HG02759 (cell line): ENCODE data around the gene IREB2.
A peak's percentile ranks its signal among the peaks of the same experiment; 100 is the strongest.
"Not testable (repeated sequence)": the region's sequence is repeated elsewhere in the genome, so short reads cannot be mapped to it uniquely, and the experiment has no call there.

Experiments
- ATAC-seq: cut with Tn5 transposase; IDR thresholded peaks from one replicate; pipeline ENCODE4 v1.9.1; 2021; ENCODE audit warnings: mild to moderate bottlenecking, moderate library complexity; ENCODE audit not compliant: unreplicated experiment

IREB2 gene

DNA sequence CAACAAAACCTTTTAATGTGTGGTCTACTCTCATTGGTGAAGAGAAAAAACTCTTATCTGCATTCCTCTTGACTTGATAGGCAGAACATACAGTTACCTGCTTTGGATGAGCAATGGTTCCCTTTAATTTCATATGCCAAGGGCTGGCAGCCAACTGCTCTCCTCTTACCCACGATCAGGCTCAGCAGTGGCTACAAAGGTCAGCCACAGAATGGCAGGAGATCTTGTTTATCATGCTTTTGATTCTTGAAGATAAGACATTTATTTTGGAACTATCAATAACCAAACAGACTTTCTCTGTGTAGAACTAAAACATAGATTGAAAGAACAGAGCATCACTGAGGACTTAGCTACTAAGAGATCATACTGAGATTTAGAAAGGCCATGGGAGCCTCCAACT, 6.1 kb upstream of the IREB2 start:
- no peak for ATAC-seq

DNA sequence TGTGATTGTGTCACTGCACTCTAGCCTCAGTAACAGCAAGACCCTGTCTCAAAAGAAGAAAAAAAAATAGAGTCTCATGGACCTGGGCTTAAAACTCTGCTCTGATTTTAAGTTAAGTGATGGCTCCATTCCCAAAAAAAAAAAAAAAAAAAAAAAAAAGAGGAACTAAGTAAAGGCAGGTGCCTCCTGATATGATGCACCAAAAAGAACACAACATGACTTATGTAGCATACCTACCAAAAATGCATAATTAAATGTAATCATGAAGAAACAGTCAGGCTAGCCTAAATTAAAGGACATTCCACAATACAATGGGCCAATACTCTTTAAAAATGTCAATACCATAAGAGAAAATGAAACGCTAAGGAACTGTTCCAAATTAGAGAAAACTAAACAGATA, 5.4 kb upstream of the IREB2 start:
- ATAC-seq: no peak

DNA sequence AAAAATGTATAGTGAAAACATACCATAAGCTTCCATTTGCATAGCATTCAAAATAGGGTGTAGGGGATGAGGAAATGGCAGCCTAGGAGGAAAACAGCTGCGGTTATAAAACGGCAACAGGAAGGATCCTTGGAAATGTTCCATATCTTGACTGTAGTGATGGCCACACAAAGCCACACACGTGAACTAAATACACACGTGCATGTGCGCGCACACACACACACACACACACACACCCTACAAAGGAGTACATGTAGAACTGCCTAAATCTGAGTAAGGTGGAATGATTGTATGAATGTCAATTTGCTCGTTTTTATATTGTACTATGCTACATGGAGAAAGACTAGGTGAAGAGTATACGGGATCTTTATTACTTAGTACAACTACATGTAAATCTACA, 3.9 kb upstream of the IREB2 start:
- no peak for ATAC-seq

DNA sequence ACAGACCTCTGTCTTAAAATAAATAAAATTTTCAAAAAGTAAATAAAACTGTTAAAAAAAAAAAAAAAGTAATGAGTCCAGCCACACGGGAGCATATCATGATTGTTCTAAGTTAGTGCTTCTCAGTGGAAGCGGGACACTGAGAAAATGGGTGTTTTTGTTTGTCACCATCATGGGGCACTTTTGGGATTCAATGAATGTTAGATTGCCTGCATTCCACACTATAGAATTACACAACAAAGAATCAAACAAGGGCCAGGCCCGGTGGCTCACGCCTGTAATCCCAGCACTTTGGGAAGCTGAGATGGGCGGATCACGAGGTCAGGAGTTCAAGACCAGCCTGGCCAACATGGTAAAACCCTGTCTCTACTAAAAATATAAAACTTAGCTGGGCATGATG, 3.3 kb upstream of the IREB2 start:
- not testable (repeated sequence) for ATAC-seq

DNA sequence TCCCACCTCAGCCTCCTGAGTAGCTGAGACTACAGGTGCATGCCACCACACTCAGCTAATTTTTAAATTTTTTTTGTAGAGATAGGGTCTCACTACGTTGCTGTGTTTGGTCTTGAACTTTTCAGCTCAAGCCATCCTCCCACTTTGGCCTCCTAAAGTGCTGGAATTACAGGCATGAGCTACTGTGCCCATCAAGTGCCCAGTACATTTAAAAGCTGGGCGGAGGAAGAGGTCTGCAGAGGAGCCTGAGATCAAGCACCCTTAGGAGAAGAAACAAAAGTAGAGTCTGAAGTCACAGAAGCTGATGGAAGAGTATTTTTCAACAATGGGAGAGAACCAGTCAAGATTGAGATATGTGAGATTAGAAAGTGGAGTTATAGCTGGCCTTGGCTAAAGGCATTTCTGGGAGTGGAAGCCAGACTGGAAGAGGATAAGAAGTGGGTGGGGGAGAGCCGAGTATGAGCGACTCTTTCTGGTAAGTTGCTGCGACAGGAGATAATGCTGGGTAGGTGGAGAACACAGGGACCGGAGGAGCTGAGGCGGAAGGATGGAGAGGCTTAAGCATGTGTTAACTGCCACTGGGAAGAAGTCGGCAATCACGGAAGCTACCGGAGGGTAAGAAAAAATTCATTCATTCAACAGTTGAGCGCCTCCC, 782 bp upstream of the IREB2 start:
- ATAC-seq: no peak

DNA sequence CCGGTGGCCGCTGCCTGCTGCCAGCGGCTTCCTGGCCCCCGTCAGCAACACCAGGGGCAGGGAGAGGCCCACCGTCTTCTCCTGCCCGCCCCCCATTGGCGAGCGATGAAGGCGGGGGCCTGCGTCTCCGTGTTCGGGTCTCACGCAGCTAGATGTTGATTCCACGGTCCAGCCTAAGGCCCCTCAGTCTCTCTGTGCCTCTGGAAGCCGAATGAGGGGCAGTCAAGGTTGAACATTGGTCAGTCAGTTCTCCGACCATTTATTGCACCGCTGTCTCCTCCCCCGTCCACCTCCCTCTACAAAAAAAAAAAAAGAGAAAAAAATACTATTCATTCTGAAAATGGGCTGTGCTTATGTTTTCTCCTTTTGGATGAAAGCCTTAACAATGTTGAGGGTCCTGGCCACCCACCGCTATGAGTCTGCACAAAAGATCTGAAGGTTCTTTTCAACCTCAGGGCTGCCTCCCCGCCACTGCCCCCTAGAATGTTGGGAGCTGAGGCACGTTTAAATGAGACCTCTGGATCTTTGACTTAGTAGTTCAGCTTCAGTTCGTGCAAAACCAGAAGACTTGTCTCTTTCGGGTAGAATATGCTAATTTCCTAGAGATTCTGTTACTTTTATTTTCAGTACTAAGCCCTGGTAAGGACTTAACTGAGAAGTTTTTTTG, 736 bp downstream of the IREB2 start:
- ATAC-seq: peak; percentile 1

DNA sequence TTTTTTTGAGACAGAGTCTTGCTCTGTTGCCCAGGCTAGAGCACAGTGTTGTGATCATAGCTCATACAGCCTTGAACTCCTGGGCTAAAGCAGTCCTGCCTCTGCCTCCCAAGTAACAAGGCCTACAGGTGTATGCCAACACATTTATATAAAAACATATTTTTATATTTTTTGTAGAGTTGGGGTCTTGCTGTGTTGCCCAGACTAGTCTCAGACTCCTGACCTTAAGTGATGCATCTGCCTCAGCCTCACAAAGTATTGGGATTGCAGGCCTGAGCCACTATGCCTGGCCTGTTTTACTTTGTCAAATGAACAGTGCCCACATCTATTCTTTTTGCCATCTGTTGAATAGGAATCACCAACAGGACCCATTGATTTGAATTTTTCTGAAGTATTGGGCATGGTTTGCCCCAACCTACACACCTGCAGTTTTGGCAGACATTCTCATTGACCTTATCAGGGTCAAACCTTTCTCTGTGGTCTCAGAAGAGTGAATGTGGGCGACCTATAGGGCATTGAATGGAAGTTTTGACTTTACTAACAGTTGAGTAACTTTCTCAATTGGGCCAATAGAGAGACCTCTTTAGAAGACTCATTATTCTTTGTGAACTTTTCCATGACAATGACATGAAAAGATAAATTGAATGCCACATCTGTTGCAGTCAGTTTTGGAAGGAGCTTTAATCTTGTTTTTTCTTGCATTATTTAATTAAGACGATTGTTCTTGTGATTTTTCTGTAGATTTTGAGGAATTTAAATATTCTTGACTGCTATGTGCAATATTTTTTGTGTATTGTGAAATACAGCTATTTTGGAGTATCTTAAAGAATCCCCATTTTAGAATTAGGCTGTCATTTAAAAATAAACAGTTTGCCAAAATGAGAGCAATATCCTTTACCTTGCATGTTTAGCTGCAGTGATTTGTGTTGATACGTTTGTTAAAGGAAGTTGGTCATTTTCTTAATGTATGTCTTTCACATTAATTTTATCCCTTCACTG, 2.7 kb downstream of the IREB2 start:
- no peak for ATAC-seq

DNA sequence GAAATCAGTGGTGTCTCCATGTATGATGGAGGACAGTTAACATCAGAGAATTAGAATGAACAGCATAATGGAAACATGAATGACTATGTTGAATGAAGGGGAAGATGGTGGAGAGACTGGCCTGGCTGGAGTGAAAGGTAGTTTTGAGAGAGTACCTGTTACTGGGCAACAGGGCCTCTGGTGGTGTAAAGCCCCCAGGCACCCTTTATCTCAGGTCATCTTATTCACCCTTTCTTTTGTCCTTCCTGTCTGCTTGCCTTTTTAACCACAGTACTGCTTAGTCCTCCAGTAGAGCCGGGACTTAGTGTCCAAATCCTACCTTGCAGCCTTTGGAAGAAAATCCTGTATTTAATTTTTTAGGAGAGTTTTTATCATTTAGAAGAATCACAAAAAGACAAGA, 6.2 kb downstream of the IREB2 start:
- ATAC-seq: no peak

DNA sequence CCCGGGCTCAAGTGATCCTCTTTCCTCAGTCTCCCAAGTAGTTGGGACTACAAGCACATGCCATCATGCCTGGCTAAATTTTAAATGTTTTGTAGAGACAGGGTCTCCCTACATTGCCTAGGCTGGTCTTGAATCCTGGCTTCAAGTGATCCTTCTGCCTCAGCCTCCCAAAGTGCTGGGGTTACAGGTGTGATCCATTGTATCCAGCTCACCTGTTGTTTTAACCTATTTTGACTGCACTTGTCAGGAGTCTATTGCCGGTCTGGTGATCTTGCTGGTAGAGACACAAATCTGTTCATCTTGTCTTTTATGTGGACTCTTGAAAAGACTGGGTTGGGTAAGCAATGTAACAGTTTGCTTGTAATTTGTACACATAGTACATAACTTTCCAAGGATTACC, 7.9 kb downstream of the IREB2 start:
- ATAC-seq: no peak

DNA sequence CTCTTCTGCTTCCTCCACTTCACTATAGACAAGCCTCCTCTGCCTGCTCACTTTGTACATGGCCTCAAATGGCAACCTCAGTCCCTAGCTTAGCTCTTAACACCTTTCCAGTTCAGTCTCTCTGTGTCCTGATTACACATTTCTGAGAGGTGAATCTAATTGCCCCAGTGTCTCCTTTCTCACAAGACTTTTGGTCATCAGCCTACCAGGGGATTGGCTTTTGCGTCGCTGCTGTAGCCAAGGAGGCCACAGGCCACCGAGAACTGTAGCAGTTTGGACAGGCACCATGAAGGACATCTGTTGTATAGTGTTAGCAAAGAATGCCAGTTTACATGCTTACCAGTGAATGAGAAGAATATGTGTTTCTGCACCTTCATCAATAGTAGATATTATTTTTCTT, 8.5 kb downstream of the IREB2 start:
- ATAC-seq: no peak

DNA sequence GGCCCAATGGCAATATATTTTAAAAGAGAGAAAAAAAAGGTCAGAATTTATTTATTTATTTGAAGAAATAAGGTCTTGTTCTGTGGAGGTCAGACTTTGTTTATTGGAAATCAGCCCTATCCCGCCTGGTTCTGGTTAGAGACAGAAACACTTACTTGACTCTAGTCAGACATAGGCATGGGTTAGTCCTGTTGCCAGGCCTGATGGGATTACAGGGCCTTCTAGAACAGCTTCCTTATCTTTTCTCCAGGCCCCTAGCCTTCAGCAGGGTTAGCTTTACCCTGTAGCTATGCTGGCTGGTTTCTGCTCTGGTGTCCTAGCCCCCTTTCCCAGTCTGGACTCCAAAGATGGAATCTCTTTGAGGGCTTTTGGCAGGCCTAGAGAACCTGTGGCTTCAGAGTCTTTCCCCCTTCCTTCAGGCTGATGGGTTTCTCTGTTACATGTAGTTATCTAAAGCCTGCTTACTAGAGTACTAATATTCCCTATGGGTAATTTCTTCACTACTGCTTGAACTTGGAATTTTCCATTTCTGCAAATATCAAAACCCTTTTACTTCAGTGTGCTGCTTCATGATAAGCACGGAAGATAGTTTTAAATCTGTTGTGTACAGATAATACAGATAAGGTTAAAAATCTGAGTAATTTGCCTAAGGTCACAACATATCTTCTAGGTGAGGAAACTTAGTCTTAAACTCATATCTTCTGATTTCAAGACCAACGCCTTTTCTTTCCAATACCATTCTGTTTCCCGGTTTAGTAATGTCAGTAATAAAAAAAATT, 10.6 kb downstream of the IREB2 start:
- ATAC-seq: no peak

DNA sequence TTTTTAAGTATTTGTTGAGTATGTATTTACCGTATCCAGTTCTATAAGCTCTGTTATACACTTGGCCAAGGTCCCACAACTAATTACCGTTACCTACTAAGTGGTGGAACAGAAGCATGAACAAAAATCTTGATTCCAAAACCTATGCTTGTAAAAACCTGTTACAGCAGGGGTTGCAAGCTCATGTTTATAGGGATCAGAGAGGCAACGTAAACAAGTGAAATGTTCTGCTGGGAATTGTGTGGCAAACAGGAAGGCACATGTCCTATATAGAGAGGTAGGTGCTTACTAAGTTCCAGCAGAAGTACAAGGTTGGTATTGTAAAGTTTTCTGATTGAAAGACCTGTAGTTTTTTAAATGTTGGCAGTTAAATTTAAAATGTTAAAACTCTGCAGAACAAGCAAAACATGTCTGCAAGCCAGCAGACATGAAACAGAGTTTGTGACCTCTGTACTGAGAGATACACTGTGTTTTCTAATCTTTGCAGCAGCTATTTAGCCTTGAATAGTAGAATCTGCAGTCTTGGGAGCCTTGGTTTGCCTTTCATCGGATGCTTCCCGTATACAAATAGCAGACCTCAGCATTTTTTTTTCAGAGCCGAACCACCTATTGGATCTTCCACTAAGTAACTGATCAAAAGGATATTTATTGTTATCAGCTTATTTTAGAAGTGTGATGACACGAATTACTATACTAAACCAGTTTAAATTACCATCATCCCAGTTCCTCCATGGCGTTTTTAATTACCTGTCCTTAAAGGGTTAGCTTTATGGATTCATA, 11.4 kb downstream of the IREB2 start:
- no peak for ATAC-seq

DNA sequence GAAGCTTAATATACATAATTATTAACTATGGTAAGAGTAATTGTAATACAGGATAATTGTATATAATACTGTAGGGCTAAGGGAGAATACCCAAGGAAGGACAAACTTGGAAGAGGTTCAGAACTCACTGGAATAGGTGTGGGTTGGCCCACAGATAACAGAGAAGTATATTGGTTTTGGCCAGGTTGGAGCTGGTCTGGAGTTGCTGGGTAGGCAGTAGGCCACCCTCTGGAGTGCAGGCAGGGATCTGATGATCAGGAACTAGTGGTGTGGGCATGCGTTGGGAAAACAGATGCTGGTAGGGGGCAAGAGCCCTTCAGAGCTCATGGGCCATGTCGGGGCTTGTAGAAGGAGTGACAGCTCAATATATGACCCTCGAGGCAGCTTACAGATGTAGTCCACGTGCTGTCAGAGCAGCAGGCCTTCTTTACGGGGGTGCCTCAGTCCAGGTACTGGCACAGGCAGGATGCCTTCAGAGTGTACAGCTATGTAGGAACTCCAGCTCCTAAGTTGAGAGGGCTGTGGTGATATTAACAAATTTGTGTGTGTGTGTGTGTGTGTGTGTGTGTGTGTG, 12.4 kb downstream of the IREB2 start:
- ATAC-seq: no peak

DNA sequence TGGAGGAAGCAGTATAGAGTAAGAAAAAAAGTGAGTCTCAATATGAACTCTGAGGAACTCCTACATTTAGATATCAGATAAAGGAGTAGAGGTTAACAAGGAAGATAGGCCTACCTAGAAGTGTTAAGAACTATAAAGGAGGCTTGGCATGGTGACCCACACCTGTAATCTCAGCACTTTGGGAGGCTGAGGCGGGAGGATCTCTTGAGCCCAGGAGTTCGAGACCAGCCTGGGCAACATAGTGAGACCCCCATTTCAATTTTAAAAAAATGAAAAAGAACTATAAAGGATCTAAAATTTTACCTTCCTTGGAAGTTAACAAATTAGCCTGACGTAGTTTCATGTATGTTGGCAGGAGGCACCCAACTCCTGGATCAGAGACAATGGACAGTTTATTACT, 14.5 kb downstream of the IREB2 start:
- ATAC-seq: no peak

DNA sequence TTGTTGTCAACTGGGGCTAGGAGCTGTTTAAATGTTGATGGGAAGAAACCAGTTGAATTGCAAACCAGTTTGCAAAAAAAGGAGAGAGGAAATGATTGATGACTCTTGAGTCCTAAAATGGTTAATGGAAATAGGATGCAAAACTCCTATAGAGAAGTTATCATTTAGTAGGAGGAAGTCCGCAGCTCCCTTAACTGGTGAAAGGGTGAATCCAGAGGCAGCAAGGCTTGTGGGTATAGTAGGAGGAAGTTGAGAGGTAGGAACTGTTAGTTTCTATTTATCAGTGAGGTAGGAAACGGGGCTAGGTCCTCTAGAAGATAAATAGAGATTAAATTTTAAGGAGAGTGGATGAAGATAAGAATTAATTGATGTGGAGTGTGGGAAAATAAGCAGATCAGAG, 15.4 kb downstream of the IREB2 start:
- ATAC-seq: no peak

DNA sequence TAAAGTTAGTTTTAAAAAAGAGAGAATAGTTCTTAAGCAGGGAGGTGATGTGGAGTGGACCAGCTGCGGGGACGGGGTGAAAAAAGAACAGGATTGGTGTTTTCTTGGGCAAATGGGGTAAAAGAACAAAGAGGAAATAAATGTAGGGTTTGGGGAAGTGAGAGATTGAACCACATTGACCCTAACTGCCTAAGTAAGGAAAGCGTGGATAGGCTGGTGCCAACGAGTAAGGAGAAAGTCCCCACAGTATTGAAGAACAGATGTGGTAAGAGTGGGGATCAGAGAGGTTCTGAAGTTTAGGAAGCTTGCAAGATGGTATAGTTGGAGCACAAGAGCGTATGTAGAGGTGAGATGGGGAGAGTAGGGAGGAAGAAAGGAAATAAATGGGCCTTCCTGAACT, 17.0 kb downstream of the IREB2 start:
- ATAC-seq: no peak

DNA sequence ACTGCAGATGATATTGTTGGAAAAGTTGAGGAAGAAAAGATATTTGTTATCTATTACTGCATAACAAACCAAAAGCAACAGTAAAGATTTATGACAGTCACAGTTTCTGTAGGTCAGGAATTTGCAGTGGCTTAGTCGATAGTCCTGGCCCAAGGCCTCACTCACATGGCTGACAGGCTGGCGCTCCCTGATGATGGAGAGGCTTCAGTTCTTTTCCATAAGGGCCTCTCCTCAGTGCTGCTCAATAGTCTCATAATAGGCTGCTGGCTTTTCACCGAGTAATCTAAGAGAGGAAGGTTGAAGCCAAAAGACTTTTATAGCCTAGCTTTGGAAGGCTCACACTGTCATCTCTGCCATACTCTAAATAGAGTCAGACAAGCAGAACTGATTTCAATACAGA, 17.7 kb downstream of the IREB2 start:
- no peak for ATAC-seq

DNA sequence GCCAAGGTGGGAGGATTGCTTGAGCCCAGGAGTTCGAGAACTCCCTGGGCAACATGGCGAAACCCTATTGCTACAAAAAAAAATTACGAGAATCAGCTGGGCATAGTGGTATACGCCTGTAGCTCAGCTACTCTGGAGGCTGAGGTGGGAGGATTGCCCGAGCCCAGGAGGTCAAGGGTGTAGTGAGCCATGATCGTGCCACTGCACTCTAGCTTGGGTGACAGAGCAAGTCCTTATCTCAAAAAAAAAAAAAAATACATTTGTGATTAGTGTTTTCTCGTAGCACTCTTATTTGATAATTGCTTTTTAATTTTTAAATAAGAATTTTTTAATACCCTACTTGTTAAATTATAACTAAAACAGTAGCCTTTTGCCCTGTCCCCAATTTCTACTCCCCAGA, 18.4 kb downstream of the IREB2 start:
- no peak for ATAC-seq

DNA sequence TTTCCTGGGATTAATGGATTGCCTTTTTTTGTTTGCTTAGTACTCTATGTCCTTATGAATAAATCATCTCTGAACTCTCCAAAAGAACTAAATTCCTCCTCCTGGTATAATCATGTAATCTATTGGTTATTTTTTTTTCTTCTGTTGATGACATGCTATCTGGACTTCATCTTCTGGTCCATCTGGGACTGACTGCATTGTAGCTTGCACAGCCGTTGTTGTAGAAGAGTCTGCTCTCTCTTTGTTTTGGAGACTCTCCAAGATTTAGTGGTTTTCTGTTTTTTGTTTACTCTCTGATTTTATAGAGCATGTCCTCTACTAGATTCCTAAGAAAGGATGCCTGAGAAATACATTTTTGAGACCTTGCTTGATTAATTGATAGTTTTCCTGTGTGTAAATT, 19.1 kb downstream of the IREB2 start:
- ATAC-seq: no peak

DNA sequence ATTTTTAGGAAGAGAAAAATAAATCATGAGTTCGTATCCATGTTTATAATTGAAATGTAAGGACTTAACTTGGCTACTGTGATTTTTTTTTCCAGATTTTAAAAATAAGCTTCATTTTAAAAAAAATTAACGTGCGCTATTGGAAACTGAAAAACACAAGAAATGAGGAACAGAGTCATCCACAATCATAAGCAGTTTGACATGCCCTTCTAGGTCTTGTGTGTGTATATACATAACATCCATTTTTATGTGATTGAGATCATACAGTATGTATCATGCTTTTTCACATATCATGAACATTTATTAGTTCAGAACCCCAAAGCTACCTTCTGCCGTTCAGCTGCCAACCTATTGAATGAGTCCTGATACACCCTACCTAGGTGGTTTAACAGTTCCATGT, 22.7 kb downstream of the IREB2 start:
- ATAC-seq: no peak
